Measurements from ENCODE around the gene IGSF21.

- TF ChIP-seq, protein P1, sequence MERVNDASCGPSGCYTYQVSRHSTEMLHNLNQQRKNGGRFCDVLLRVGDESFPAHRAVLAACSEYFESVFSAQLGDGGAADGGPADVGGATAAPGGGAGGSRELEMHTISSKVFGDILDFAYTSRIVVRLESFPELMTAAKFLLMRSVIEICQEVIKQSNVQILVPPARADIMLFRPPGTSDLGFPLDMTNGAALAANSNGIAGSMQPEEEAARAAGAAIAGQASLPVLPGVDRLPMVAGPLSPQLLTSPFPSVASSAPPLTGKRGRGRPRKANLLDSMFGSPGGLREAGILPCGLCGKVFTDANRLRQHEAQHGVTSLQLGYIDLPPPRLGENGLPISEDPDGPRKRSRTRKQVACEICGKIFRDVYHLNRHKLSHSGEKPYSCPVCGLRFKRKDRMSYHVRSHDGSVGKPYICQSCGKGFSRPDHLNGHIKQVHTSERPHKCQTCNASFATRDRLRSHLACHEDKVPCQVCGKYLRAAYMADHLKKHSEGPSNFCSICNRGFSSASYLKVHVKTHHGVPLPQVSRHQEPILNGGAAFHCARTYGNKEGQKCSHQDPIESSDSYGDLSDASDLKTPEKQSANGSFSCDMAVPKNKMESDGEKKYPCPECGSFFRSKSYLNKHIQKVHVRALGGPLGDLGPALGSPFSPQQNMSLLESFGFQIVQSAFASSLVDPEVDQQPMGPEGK (CRISPR knock-in tag; IDR thresholded peaks at IDR 0.05; ENCODE audit: borderline replicate concordance): no peak
- TF ChIP-seq CREB5 (CRISPR knock-in tag; IDR thresholded peaks at IDR 0.05; ENCODE audit: low read depth) (no peak), PPARA (CRISPR knock-in tag; IDR thresholded peaks at IDR 0.05; ENCODE audit: borderline replicate concordance) (no peak), ZFP30 (CRISPR knock-in tag; IDR thresholded peaks at IDR 0.05) (no peak), TCF4 (CRISPR knock-in tag; IDR thresholded peaks at IDR 0.05; ENCODE audit: borderline replicate concordance) (no peak)
Measured at GRCh38 chr1:18241891-18242290, 134.3 kb downstream of the IGSF21 start.

Measured in SK-N-SH treated with all-trans-retinoic acid at 6 μM for 48 hours (cell line).